ENCODE data around the gene VPS37C.

VPS37C gene

DNA sequence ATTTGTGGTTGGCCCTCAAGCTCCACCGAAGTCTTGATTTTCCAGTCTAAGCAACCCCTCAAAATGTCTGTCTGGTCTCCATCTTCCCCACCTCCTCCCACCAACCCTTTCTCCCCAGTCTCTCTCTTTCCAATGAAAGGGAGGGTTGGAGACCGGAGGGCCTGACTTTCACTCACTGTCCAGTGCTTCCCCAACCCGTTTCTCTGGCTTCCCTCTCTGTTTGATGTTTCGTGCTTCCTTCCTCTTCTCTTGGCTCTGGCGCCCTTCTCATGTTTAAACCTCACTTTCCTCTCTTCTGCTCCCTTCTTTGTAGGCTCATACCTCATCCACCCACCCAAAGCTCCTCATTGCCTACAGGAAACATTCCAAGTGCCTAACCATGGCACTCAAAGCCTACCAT is 11.1 kb upstream of the VPS37C start:
- Histone ChIP-seq H2AFZ (ENCODE audit: low read length) (no peak overlapping the region), H3K14ac (ENCODE audit: low read length) (no peak overlapping the region), H3K27ac (replicated peaks; ENCODE audit: low read length) (no peak overlapping the region), H3K4me3 (ENCODE audit: low read length in 2 of 2) (no peak overlapping the region), H3K36me3 (replicated peaks in 1 of 2; ENCODE audit: control insufficient read depth in 2 of 2, insufficient read depth in 2 of 2, low read length in 2 of 2) (no peaks in the 10 kb centered on the region), H2BK5ac (ENCODE audit: low read length) (no peak overlapping the region), H2BK15ac (ENCODE audit: low read length) (no peak overlapping the region), H3K79me1 (ENCODE audit: low read depth, low read length) (no peaks in the 10 kb centered on the region), H3K4ac (ENCODE audit: low read length) (no peak overlapping the region), H3K4me1 (ENCODE audit: control insufficient read depth in 2 of 2, insufficient read depth in 1 of 2, low read depth in 1 of 2, low read length in 2 of 2) (no peaks in the 10 kb centered on the region), H2AK5ac (ENCODE audit: low read depth, low read length) (no peak overlapping the region), H2BK12ac (ENCODE audit: low read length) (no peak overlapping the region), H3K27me3 (ENCODE audit: control insufficient read depth in 3 of 3, insufficient read depth in 3 of 3, low read depth in 1 of 3, low read length in 3 of 3) (peaks cover 0 to 31% (median 0%) of the 10 kb centered on the region in 3 experiments), H3K9ac (ENCODE audit: low read depth, low read length, poor library complexity) (no peak overlapping the region), H3K4me2 (ENCODE audit: insufficient read depth, low read length, poor library complexity, severe bottlenecking) (no peak overlapping the region), H4K8ac (ENCODE audit: low read depth, low read length) (no peak overlapping the region), H2BK120ac (ENCODE audit: low read depth, low read length) (no peak overlapping the region), H3K9me3 (replicated peaks in 1 of 2; ENCODE audit: control insufficient read depth in 2 of 2, insufficient read depth in 1 of 2, low read depth in 1 of 2, low read length in 2 of 2) (peaks cover under 1 to 4% of the 10 kb centered on the region in 2 donors), H3K18ac (ENCODE audit: low read length) (no peak overlapping the region), H4K91ac (ENCODE audit: low read depth, low read length, poor library complexity) (no peak overlapping the region), H3K23ac (ENCODE audit: low read depth, low read length, poor library complexity) (no peak overlapping the region)
- DNase-seq (ENCODE audit: low spot score), result no peak
- WGBS, 2 donors (ENCODE audit: extremely low coverage in 2 of 2, insufficient read length in 2 of 2, insufficient replicate concordance in 1 of 2), result no CpG with 5 or more reads among the region's 5 CpGs

DNA sequence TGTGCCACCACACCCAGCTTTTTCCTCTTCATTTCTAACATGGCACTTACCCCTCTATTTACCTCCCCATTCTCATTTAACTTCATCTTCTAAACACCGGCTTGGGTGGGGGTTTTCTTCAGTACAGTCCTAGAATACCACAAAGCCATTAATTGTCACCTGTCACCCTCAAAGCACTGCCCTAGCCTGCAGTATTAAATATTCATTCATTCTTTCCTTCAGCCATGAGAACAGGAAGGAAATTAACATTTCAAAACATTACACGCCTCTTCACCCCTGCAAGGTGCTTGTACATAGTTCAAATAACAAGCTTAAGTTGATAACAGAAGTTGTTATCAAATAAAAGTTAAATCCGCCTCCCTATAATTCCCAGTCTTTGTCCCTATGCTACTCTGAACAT is 10.7 kb upstream of the VPS37C start:
- Histone ChIP-seq H3K36me3 (replicated peaks in 1 of 2; ENCODE audit: control insufficient read depth in 2 of 2, insufficient read depth in 2 of 2, low read length in 2 of 2) (no peaks in the 10 kb centered on the region), H3K4ac (ENCODE audit: low read length) (no peak overlapping the region), H2BK5ac (ENCODE audit: low read length) (no peak overlapping the region), H4K91ac (ENCODE audit: low read depth, low read length, poor library complexity) (no peak overlapping the region), H2AK5ac (ENCODE audit: low read depth, low read length) (no peak overlapping the region), H3K4me2 (ENCODE audit: insufficient read depth, low read length, poor library complexity, severe bottlenecking) (no peak overlapping the region), H3K27ac (replicated peaks; ENCODE audit: low read length) (no peak overlapping the region), H3K9me3 (replicated peaks in 1 of 2; ENCODE audit: control insufficient read depth in 2 of 2, insufficient read depth in 1 of 2, low read depth in 1 of 2, low read length in 2 of 2) (peaks cover 3 to 4% of the 10 kb centered on the region in 2 donors), H3K18ac (ENCODE audit: low read length) (no peak overlapping the region), H4K8ac (ENCODE audit: low read depth, low read length) (no peak overlapping the region), H3K4me3 (ENCODE audit: low read length in 2 of 2) (no peak overlapping the region), H3K9ac (ENCODE audit: low read depth, low read length, poor library complexity) (no peak overlapping the region), H2BK15ac (ENCODE audit: low read length) (no peak overlapping the region), H3K27me3 (ENCODE audit: control insufficient read depth in 3 of 3, insufficient read depth in 3 of 3, low read depth in 1 of 3, low read length in 3 of 3) (peaks cover 0 to 31% (median 0%) of the 10 kb centered on the region in 3 experiments), H2AFZ (ENCODE audit: low read length) (no peak overlapping the region), H2BK12ac (ENCODE audit: low read length) (no peak overlapping the region), H3K4me1 (ENCODE audit: control insufficient read depth in 2 of 2, insufficient read depth in 1 of 2, low read depth in 1 of 2, low read length in 2 of 2) (no peaks in the 10 kb centered on the region), H2BK120ac (ENCODE audit: low read depth, low read length) (no peak overlapping the region), H3K23ac (ENCODE audit: low read depth, low read length, poor library complexity) (no peak overlapping the region), H3K14ac (ENCODE audit: low read length) (no peak overlapping the region), H3K79me1 (ENCODE audit: low read depth, low read length) (no peaks in the 10 kb centered on the region)
- no CpG with 5 or more reads among the region's 3 CpGs for WGBS, 2 donors (ENCODE audit: extremely low coverage in 2 of 2, insufficient read length in 2 of 2, insufficient replicate concordance in 1 of 2)
- no peak for DNase-seq (ENCODE audit: low spot score)

DNA sequence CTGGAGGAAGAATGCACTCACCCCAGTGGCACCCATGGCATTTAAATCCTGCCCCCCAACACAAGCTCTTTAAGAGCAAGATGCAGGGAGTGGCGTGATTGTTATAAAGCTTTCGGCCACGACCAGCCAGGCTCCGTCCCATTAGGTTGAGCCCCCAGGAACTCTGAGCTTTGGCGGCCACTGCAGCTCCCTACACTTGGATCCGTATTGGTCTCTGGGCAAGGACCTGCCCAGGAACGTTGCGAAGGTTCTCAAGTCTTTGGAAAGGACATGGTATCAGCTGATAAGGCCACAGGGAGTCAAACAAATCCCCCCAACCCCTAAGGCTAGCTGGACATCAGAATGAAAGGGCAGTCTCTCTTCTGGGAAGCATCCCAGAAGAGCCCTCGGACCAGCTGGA is 9.3 kb upstream of the VPS37C start:
- no peak overlapping the region for H3K14ac ChIP-seq (ENCODE audit: low read length)
- no peak for DNase-seq (ENCODE audit: low spot score)
- no peak overlapping the region for H3K4me3 ChIP-seq (ENCODE audit: low read length in 2 of 2)
- no peak overlapping the region for H3K18ac ChIP-seq (ENCODE audit: low read length)
- H3K79me1 ChIP-seq (ENCODE audit: low read depth, low read length), result no peaks in the 10 kb centered on the region
- peaks cover 3 to 4% of the 10 kb centered on the region in 2 donors for H3K9me3 ChIP-seq (replicated peaks in 1 of 2; ENCODE audit: control insufficient read depth in 2 of 2, insufficient read depth in 1 of 2, low read depth in 1 of 2, low read length in 2 of 2)
- peaks cover 0 to 19% (median 0%) of the 10 kb centered on the region in 3 experiments for H3K27me3 ChIP-seq (ENCODE audit: control insufficient read depth in 3 of 3, insufficient read depth in 3 of 3, low read depth in 1 of 3, low read length in 3 of 3)
- H2BK15ac ChIP-seq (ENCODE audit: low read length), result no peak overlapping the region
- H2BK12ac ChIP-seq (ENCODE audit: low read length), result no peak overlapping the region
- H3K4me1 ChIP-seq (ENCODE audit: control insufficient read depth in 2 of 2, insufficient read depth in 1 of 2, low read depth in 1 of 2, low read length in 2 of 2), result no peaks in the 10 kb centered on the region
- no peak overlapping the region for H3K9ac ChIP-seq (ENCODE audit: low read depth, low read length, poor library complexity)
- no peak overlapping the region for H3K4ac ChIP-seq (ENCODE audit: low read length)
- H2AFZ ChIP-seq (ENCODE audit: low read length), result no peak overlapping the region
- H3K36me3 ChIP-seq (replicated peaks in 1 of 2; ENCODE audit: control insufficient read depth in 2 of 2, insufficient read depth in 2 of 2, low read length in 2 of 2), result no peaks in the 10 kb centered on the region
- H3K23ac ChIP-seq (ENCODE audit: low read depth, low read length, poor library complexity), result no peak overlapping the region
- no peak overlapping the region for H3K4me2 ChIP-seq (ENCODE audit: insufficient read depth, low read length, poor library complexity, severe bottlenecking)
- H2BK120ac ChIP-seq (ENCODE audit: low read depth, low read length), result no peak overlapping the region
- no peak overlapping the region for H2BK5ac ChIP-seq (ENCODE audit: low read length)
- peak overlapping the region; percentile 18 for H2AK5ac ChIP-seq (ENCODE audit: low read depth, low read length)
- H4K8ac ChIP-seq (ENCODE audit: low read depth, low read length), result no peak overlapping the region
- no CpG with 5 or more reads among the region's 9 CpGs for WGBS, 2 donors (ENCODE audit: extremely low coverage in 2 of 2, insufficient read length in 2 of 2, insufficient replicate concordance in 1 of 2)
- no peak overlapping the region for H3K27ac ChIP-seq (replicated peaks; ENCODE audit: low read length)
- H4K91ac ChIP-seq (ENCODE audit: low read depth, low read length, poor library complexity), result no peak overlapping the region

DNA sequence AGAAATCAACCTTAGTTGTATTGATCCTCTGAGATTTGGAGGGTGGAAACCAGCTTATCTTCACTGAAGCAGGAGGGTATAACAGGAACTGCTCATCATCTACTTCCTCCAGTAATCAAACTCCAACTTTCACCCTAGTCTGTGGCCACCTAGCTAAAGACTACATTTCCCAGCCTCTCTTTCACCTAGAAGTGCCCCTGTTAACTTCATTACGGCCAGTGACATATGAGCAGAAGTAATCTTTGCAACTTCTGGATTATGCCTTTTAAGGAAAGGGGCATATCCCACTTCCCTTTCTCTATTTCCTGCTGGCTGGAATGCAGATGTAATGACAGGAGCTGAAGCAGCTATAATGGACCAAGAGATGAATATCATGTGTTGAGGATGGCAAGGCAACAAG is 7.6 kb upstream of the VPS37C start:
- H3K4ac ChIP-seq (ENCODE audit: low read length), result no peak overlapping the region
- H3K27me3 ChIP-seq (ENCODE audit: control insufficient read depth in 3 of 3, insufficient read depth in 3 of 3, low read depth in 1 of 3, low read length in 3 of 3), result peaks cover 0 to 6% (median 0%) of the 10 kb centered on the region in 3 experiments
- H2AK5ac ChIP-seq (ENCODE audit: low read depth, low read length), result no peak overlapping the region
- no peak overlapping the region for H3K23ac ChIP-seq (ENCODE audit: low read depth, low read length, poor library complexity)
- no peak overlapping the region for H2BK5ac ChIP-seq (ENCODE audit: low read length)
- no peak overlapping the region for H2BK15ac ChIP-seq (ENCODE audit: low read length)
- no peak overlapping the region for H3K27ac ChIP-seq (replicated peaks; ENCODE audit: low read length)
- H4K8ac ChIP-seq (ENCODE audit: low read depth, low read length), result no peak overlapping the region
- H2AFZ ChIP-seq (ENCODE audit: low read length), result no peak overlapping the region
- DNase-seq (ENCODE audit: low spot score), result no peak
- H2BK12ac ChIP-seq (ENCODE audit: low read length), result no peak overlapping the region
- no peak overlapping the region for H3K14ac ChIP-seq (ENCODE audit: low read length)
- H3K4me1 ChIP-seq (ENCODE audit: control insufficient read depth in 2 of 2, insufficient read depth in 1 of 2, low read depth in 1 of 2, low read length in 2 of 2), result peaks cover 0 to 4% of the 10 kb centered on the region in 2 donors
- H3K4me3 ChIP-seq (ENCODE audit: low read length in 2 of 2), result no peak overlapping the region
- H3K79me1 ChIP-seq (ENCODE audit: low read depth, low read length), result no peaks in the 10 kb centered on the region
- H2BK120ac ChIP-seq (ENCODE audit: low read depth, low read length), result no peak overlapping the region
- peaks cover 3 to 4% of the 10 kb centered on the region in 2 donors for H3K9me3 ChIP-seq (replicated peaks in 1 of 2; ENCODE audit: control insufficient read depth in 2 of 2, insufficient read depth in 1 of 2, low read depth in 1 of 2, low read length in 2 of 2)
- no peaks in the 10 kb centered on the region for H3K36me3 ChIP-seq (replicated peaks in 1 of 2; ENCODE audit: control insufficient read depth in 2 of 2, insufficient read depth in 2 of 2, low read length in 2 of 2)
- H3K9ac ChIP-seq (ENCODE audit: low read depth, low read length, poor library complexity), result no peak overlapping the region
- no peak overlapping the region for H4K91ac ChIP-seq (ENCODE audit: low read depth, low read length, poor library complexity)
- no CpG with 5 or more reads among the region's 1 CpG for WGBS, 2 donors (ENCODE audit: extremely low coverage in 2 of 2, insufficient read length in 2 of 2, insufficient replicate concordance in 1 of 2)
- no peak overlapping the region for H3K18ac ChIP-seq (ENCODE audit: low read length)
- H3K4me2 ChIP-seq (ENCODE audit: insufficient read depth, low read length, poor library complexity, severe bottlenecking), result no peak overlapping the region

Data from neuronal stem cell (in vitro differentiated cells).